Mucosa of gallbladder (tissue), 1 donor: Measurements from ENCODE around the gene RAPGEF4. TPM values are rescaled to one million over a fixed set of nuclear protein-coding genes. Genes with fewer than 3 reads are reported as not detected.

ENCODE experiments used
- DNase-seq: peaks from one replicate; pipeline ENCODE4 v3.0.0-alpha.2; 2020; ENCODE audit warnings: low spot score
- total RNA-seq: library from RNA; stranded (reverse); gene quantifications from one replicate; pipeline ENCODE4 v1.2.1, GENCODE V29; 2021
- donor health status: DM: no; HTN: no; CAD: no.

The RAPGEF4 gene
- total RNA-seq, 1 donor from 2014 or later, result 6.4 TPM

DNA sequence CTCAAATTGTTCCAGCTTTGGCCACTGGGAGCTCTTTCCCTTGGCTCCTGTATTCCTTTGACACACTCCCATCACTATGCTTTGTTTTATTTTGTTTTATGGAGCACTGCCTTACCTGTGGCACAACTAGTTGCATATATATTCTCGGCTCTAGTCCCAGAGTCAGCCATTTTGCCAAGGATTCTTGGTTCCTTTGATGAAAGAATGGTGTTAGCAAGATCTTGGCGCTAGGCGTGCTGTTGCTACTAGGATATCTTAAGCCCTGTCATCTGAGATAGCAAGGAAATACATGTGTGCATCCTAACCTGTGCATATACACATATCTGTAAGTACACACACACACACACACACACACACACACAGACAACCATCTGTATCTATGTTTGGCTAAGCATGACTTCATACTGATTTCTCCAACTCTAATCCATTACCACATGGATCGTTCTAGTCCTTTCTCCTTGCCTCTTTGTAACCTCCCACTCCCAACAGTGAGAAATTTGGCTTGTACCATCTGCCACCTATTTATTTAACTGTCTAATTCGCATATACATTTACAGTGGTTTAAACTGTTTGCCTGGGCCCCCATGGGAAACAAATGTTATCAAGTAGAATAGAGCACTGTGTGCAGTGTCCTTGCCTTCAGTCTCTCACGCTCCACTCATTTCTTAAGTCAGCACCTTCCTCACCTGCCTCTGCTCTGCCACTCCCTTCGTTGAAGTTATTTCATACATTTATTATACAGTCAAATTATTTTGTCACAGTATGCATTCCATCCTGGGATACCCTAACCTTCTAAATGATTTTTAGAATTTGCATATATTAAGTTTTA is 202.5 kb downstream of the RAPGEF4 start:
- DNase-seq, result no peak

DNA sequence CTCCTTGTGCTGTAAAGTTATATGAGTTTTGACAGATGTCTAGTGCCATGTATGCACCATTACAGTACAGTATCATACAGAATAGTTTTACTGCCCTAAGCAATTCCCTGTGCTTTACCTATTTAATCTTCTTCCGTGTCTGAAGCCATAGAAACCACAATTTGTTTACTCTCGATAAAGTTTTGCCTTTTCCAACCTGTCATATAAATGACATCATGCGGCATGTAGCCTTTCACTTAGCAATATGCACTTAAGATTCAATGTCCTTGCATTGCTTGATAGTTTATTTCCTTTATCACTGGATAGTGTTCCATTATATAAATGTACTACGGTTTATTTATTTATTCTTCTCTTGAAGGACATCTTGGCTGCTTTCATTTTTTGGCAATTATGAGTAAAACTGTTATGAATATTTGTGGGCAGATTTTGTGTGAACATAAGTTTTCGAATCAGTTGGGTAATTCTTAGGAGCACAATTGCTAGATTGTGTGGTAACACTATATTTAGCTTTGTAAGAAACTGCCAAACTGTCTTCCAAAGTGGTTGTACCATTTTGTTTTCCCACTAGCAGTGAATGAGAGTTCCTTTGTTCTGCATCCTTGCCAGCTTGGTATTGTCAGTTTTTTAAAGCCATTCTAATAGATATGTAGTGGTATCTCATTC is 203.2 kb downstream of the RAPGEF4 start:
- DNase-seq, result no peak

DNA sequence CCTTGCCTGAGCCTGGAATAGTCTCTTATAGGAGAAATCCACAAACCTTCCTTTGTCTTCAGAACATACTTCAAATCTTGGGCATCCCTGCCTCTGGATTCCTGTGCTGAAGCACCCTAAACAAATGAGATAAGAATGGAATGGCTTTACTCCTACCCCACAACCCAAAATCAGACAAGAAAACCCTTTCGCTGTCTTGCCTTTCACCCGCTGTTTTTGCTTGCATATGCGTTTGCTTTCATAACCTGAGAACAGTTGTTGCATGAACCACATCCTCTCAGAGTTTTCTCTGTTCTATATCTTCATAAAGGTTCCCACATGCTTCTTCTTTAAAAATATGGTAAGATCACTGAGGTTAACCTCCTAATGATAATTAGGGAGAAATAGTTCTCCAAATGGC is 207.9 kb downstream of the RAPGEF4 start:
- no peak for DNase-seq

DNA sequence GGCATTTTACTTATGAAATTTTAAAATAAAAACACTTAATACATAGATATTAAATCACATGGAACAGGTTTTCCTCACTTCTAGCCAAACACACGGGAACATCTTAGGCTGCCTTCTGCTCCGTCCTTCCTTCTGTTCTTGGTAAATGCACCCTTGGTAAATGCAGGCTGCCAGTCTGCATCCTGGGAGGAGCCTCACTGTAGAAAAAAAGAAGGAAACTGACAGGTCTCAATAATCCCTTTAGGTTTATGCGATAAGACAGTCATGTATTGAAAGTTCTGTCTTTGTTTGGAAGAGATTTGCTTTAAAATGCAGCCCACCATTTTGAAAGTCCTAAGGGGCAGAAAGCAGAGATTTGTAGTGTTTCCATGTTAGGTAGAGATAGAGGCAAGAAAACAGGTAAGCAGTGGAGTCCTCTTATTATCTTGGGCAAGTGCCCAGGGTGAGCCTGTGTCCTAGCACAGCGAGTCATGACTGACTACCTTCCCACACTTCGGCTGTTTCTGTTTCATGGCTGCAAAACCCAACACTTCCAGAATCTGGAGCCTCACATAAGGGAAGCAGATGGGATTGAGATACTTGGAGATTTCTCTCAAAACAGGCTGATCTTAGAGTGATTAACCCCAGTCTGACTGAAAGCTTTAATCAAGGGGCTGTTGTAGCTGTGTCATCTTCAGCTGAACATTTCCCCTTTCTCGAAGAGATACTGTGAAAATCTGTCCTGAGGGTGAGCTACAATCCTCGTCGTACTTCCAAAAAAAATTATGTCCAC is 208.6 kb downstream of the RAPGEF4 start:
- no peak for DNase-seq

DNA sequence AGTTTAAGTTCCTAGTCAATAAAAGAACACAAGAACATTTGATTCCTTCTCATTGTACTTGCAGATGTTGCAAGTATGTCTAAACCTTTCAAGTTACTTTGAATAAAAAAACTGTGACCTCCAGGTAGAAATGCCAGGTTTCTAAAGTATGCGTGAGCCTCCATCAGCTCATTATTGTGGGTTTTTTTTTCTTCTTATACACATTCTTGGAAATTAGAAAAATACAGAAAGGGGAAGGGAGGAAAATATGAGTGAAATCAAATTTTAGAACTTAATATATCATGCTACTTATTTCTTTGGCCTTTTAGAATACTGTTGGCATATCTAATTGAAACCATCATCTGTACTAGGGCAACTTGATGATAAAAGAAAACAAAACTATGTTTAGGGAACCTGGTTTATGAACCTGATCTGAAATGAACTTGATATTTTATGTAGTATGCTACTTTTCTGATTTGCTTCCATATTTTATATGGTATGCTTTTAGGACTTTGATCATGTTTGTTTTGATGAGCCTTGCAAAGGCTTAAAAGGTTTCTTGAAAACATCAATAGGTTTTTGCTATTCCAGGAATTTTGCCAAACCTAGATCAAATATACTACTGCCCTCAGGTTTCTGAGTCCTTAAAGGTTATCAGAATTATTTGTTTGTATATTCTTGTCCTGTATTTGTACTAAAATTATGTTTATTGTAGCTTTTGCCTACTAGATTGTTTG is 209.3 kb downstream of the RAPGEF4 start:
- DNase-seq, result no peak

DNA sequence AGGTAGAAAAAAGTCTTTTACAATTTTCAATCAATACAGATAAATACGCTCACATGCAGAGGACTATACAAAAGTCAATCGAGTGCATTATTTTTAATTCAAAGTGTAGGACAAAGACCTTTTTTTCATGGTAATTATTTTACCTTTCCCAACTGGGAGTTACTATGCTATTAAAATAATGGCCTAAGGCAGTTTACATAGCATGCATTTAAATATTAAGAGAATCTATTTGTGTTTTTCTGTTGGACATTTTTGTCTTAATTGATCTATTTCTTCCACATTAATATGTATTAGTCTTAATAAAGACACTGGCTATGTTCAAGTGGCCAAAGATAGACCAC is 209.8 kb downstream of the RAPGEF4 start:
- DNase-seq, result no peak

DNA sequence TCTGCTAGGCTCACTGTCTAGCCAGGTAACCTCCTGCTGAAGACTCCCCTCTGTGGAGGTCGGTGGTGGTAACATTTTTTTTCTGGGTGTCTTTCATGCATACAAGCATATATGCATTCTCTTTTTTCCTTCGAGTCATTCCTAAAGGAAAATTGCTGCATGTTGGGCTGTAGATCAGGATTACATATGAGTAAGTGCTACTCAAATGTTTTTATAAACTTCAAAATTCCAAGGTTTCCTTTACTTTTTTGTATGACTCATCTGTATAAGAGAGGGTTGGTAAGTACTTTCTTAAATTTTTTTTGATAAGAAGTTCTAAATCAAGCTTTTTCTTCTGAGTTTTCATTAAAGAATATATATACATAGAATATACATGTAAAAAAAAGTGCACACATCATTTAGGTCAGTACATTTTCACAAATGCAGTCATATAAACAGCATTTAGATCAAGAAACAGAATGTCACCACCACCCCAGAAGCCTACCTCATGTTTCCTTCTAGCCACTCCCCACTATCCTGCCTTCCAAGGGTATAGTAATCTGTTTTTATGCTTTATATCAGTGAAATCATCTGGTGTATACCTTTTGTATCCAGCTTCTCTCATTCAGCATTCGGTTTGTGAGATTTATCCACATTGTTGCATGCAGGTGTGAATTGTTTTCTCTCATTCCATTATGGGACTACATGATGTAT is 212.0 kb downstream of the RAPGEF4 start:
- DNase-seq, result no peak

DNA sequence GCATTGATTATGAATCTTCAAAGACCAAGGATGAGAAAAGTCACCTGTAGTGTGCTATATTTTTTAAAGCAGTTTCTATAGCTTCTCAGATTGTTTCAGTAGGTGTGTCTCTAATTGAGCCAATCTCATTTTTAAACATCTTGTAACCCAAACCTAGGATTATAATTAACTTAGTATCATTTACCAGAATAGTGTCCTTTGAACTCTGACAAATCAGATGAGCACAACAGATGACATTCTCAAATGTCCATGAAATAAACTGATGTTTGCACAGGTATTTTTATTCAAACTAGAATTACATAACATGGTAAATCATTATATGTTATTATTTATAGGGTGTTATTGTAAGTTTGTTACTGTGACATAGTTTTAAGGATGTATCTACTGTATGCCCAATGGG is 213.9 kb downstream of the RAPGEF4 start:
- no peak for DNase-seq

DNA sequence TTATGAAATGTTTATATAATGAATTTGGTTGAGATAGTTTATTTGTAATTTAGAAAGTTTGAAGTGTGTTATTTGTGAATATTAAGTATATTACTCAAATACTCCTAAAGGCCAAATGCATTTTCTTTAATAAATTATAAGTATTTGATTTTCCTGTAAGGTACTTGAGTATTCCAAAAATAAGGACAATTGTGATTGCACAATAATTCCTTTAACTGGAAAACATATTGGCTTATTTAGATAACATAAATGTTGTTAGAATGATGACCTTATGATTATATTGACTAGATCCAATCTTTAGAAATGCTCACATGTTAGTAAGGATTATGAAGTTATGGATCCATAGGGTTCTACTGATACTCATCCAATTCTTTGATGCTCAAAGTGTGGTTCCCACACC is 214.9 kb downstream of the RAPGEF4 start:
- DNase-seq, result no peak

DNA sequence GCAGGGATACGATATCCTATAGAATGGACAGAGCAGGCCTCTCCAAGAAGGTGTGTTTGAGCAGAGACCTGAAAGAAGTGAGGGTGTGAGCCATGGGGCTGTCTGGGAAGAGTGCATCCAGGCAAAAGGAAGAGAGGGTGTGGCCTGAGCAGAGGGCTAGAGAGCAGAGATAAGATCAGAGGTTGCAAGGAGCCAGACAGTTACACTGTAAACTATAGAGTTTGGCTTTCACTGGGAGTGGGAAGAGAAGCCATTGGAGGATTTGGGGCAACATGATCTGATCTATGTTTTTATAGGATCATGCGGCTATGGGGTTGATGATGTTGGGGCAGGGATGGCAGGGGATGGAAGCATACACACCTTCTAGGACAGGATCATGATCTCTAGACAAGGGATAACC is 215.9 kb downstream of the RAPGEF4 start:
- DNase-seq, result no peak

DNA sequence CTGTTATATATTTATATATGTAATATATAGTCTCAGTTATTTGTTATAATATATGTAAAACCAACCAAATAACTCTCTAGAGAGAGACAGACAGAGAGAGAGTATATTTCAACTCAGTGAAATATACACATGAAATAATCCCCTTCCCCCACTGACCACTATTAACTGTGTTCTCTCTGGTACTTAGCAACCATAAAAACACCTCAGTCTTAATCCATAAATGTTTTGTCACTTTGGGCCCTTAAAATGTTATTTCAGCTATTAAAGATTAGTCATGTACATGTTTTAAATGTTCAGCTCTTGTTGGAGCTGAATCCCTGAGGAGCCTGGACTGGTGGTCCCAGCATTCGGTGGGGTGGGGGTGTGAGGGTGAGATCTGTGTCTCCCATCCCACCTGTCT is 217.8 kb downstream of the RAPGEF4 start:
- DNase-seq, result no peak

DNA sequence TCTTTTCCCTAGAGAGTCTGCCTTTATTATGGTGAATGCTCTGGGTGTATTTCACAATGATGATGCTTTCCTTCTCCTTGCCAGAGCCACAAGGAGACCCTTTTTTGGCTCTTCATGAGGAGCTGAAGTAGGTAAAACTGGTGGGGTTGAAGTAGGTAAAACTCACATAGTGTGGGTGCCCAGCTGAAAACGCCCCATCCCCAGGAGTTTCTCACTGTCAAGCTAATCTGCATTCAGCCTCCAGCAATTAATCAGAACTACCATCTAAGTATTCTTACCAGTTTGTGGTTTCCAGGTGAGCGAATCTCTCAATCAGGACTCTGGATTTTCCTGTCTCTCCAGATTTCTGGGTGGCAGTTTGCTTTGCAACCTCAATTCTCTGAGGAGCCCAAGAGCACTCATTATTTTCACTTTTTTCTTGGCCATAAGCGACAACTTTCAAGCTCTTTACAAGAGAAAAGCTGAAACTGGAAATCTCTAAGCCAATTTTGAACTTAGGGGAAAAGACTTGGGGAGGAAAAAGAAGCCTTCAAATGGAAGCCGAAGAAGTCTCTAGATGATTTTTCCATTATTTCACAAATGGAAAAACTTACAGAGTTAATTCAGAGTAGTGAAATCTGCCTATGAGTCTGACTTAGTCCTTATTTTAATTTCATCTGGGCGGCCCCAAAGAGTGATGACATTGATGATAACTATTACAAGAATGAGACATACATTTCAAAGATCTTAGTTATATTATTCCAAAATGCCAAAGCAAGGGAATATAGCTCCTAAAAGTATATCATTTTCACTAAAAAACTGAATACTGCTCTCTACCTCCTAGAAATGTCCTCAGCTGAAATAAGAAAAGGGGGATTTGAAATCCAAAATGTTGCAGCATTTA is 218.6 kb downstream of the RAPGEF4 start:
- no peak for DNase-seq

DNA sequence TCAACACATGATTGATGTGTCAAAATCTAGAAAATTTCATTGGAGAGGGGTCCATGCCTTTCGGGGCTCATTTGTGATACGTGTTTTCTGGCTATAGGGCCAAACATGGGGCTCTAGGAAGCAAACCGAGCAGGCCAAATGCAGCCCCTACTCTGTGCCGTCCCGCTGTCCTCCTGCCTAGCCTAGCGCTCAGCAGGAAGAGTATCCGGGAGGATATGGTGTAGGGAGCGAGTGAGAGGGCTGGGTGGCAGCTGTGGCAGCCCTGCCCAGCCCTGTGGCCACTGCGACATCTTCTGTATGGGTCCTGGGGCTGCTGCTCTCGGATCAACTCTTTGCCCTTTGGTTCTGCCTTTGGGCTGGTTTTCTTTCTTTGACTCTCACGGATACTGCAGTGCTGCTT is 219.9 kb downstream of the RAPGEF4 start:
- DNase-seq, result no peak

DNA sequence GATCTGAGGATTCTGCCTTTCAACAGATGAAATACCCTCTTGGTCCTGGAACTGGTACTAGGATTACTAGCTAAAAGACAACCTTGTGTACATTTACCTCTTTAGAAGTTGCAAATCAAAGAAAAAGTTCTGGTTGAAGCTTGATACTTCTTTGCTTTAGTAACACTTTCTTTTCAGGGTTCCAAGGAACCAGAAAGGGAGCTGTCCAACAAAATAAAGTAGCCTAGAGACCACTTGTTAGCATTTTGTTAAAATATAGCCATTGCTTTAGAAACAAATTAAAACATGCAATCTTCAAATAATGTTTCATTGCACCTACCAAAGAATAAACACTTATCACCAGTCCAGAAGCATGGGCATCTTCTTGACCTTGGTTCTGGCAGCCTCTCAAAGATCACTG is 222.1 kb downstream of the RAPGEF4 start:
- DNase-seq, result no peak

DNA sequence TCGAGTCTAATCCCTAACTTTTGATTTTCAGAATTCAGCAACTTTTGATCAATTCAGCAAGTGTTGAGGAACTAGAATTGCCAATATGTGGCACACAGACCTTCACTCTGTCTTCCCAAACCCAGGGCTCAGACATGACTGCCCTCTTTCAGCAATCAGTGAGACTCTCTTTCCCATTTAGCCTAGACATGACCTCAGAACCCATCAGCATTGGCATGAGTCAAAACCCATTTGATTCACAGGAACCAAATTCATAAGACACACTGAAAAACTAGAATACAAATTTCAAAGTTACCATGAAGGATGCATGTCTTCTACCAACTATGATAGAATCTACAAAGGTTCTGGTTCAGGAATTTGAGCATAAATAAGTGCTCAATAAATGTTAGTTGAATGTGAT is 226.4 kb downstream of the RAPGEF4 start:
- no peak for DNase-seq

DNA sequence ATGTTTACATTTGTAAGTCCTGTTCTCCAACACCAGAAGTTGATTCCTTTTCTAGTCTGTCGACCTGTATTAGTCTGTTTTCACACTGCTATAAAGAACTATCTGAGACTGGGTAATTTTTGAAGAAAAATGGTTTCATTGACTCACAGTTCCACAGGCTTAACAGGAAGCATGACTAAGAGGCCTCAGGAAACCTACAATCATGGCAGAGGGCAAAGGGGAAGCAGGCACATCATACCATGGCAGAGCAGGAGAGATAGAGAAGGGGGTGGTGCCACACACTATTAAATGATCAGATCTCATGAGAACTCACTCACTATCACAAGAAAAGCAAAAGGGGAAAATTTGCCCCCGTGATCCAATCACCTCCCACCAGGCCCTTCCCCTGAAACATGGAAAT is 227.2 kb downstream of the RAPGEF4 start:
- DNase-seq, result no peak

DNA sequence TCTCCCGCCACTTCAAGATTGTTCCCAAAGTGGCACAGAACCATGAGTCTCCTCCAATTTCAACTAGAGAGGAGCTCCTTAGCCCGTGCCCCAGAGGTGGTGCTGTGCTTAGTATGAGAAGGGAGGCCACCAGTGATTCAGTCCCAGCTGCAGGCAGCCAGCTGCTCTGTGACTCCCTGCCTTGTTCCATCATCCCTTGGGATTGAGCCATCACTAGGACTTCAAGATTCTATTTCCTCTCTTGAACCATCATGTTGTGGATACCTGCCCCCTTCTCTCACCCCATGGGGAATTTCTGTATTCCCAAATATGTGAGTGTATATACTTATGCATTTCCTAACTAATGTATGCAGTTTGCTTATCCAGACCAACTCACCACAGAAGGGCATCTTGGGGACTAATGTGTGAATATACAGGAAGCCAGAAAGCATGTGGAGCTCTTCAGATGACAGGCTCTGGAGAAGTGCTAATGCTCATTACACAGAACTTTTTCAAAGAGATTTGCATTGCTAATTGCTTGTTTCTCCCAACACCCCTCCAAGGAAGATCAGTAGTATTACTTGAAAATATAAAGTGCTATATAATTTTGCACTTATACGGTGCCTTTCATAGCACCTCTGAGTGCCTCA is 229.0 kb downstream of the RAPGEF4 start:
- no peak for DNase-seq

DNA sequence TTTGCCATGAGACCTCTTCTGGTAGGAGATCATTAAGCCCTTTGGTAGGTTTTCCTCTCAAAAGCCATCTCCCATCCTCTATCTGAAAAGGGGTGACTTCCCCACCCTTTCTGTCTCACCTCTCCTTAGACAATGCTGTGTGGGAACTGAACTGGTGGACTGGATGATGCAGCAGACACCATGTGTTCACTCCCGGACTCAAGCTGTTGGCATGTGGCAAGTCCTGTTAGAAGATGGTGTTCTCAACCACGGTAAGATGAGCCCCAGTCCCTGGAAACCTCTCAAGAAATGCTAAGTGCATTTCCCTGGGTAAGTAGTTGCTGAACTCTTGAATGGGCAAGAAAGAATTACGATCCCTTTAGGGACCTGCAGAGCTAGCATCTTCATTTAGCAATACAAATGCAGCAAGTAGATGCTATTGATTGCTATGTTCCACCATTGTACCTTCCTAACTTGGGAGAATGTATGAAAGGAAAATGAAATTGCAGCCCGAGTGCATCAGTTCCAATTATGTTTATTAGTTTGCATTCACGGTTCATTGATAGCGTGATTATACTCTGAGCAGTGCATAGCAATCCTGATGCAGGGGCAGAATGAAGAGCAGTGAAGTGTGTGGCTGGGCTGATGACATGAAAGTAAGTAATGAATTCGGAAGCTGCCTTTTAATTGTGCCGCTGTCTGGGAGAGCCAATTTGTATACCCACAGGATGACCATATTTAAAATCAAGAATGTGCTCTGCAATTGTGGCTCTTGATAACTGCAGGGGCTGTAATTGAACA is 230.0 kb downstream of the RAPGEF4 start:
- DNase-seq, result no peak
